K562 treated with DMSO at 1 percent for 4 hours (cell line): Measurements from ENCODE around the gene MYCBP2. TPM values are rescaled to one million over a fixed set of nuclear protein-coding genes. Genes with fewer than 3 reads are reported as not detected.

Experiments
- total RNA-seq: library from RNA; unstranded; fragments of 300-600 nt; gene quantifications from 2 replicates; pipeline ENCODE4 v1.2.3, GENCODE V29; 2022; ENCODE audit not compliant: insufficient read depth

Gene MYCBP2
- total RNA-seq, result 22.6 and 24.9 TPM in 2 replicates

GRCh38 chr13:77326905-77327604 is at the start of gene MYCBP2:
TSS of gene MYCBP2 (minus strand) at chr13:77327094. CDS start at chr13:77326775, 319 bp downstream.

GRCh38 chr13:77026861-77027621 is 299.9 kb downstream of the MYCBP2 start, which contains the start of gene FBXL3:
TSS of gene FBXL3 (minus strand) at chr13:77027159. CDS start at chr13:77021860, 5,299 bp downstream.

Other genes starting within 250 kb of the MYCBP2 start
- not detected in 2 replicates for gene SCEL, start 208.6 kb upstream of the MYCBP2 start, total RNA-seq